Measurements from ENCODE around the gene CD274. TPM values are rescaled to one million over a fixed set of nuclear protein-coding genes. Genes with fewer than 3 reads are reported as not detected.

Gene CD274
- total and polyA plus RNA-seq, 2 experiments from 2014 or later: 0.07 TPM; not detected in 1

DNA sequence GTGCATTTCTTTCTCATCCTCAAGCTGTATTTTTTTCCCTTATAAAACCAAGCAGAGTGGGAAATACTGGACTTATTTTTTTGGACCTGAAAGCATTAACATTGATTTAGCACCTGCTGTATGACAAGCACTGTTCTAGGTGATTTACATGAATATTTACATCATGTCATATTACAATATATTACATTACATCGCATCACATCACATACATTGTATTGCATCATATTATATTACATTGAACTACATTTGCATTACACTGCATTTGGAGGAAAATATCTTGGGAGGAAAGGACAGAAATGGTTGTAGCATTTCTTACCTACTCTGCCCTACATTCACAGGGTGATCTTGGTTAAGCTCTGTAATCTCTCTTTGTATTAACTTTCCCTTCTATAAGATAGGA is 48.8 kb downstream of the CD274 start:
- no peak overlapping the region for H3K27ac ChIP-seq
- no peaks in the 10 kb centered on the region for H3K36me3 ChIP-seq (replicated peaks; ENCODE audit: insufficient read depth, low read depth)
- no peak overlapping the region for H3K4me3 ChIP-seq
- no peaks in the 10 kb centered on the region for H3K9me3 ChIP-seq (ENCODE audit: low read depth)
- WGBS (ENCODE audit: low lambda C conversion rate, missing lambda C conversion rate): 95% methylated on average over 1 of the region's 1 CpG
- H3K9me2 ChIP-seq (replicated peaks; ENCODE audit: insufficient read depth): no peaks in the 10 kb centered on the region
- H3K27me3 ChIP-seq: no peaks in the 10 kb centered on the region
- H3K4me2 ChIP-seq: no peak overlapping the region
- TF ChIP-seq EZH2 (IDR thresholded peaks at IDR 0.05; ENCODE audit: borderline replicate concordance): no peak
- TF ChIP-seq EZH2phosphoT487 (IDR thresholded peaks at IDR 0.05; ENCODE audit: low read depth, severe bottlenecking, unreplicated experiment): no peak
- no peak for TF ChIP-seq CTCF (IDR thresholded peaks at IDR 0.05; ENCODE audit: poor library complexity)
- no peaks in the 10 kb centered on the region for H4K20me1 ChIP-seq (ENCODE audit: insufficient read depth, poor library complexity, severe bottlenecking)
- H2AFZ ChIP-seq: no peak overlapping the region
- DNase-seq (ENCODE audit: low spot score): no peak
- no peaks in the 10 kb centered on the region for H3K79me2 ChIP-seq
- no peaks in the 10 kb centered on the region for H3K4me1 ChIP-seq (ENCODE audit: insufficient read depth)

GRCh38 chr9:5499889-5500398 is 49.6 kb downstream of the CD274 start:
- H2AFZ ChIP-seq: no peak overlapping the region
- peak; percentile 21 for DNase-seq (ENCODE audit: low spot score)

DNA sequence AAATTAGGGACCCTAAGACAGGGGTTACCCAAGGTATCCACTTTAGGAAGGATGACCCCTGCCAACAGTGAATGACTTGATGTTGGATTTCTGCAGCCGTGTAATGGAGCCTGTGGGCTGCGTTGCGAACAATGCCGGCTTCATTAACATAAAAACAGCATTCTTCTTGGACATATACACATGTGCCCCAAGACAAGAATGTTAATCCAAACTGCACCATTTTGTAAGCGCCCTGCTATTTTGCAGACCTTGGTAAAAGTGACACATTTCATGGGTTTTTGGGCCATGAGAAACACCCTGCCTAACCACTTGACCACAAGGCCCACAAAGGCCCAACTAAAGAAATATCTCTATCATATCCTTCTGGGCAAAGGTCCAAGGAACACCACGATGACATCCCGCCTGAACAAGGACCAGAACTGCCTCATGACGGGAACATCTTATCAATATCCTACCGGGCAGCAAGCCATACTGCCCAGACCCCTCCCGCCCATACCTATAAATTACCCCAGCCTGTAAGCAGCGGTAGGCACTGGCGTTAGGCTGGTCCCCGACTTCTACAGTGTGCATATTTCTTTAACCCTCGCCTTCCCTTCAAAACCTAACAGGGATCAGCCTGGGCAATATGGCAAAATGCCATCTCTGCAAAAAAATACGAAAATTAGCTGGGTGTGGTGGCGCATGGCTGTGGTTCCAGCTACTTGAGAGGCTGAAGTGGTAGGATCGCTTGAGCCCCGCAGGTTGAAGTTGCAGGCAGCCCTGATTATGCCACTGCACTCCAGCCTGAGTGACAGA is 50.3 kb downstream of the CD274 start:
- no peak overlapping the region for H3K4me2 ChIP-seq
- H3K79me2 ChIP-seq: no peaks in the 10 kb centered on the region
- no peak overlapping the region for H3K4me3 ChIP-seq
- H3K9me2 ChIP-seq (replicated peaks; ENCODE audit: insufficient read depth): no peaks in the 10 kb centered on the region
- DNase-seq (ENCODE audit: low spot score): no peak
- no peaks in the 10 kb centered on the region for H3K4me1 ChIP-seq (ENCODE audit: insufficient read depth)
- H3K27me3 ChIP-seq: no peaks in the 10 kb centered on the region
- 80% methylated on average over 18 of the region's 18 CpGs for WGBS (ENCODE audit: low lambda C conversion rate, missing lambda C conversion rate)
- H4K20me1 ChIP-seq (ENCODE audit: insufficient read depth, poor library complexity, severe bottlenecking): no peaks in the 10 kb centered on the region
- H3K36me3 ChIP-seq (replicated peaks; ENCODE audit: insufficient read depth, low read depth): no peaks in the 10 kb centered on the region
- no peaks in the 10 kb centered on the region for H3K9me3 ChIP-seq (ENCODE audit: low read depth)
- no peak overlapping the region for H2AFZ ChIP-seq
- no peak overlapping the region for H3K27ac ChIP-seq
- TF ChIP-seq CTCF (IDR thresholded peaks at IDR 0.05; ENCODE audit: poor library complexity) (no peak), EZH2phosphoT487 (IDR thresholded peaks at IDR 0.05; ENCODE audit: low read depth, severe bottlenecking, unreplicated experiment) (no peak), EZH2 (IDR thresholded peaks at IDR 0.05; ENCODE audit: borderline replicate concordance) (no peak)

More at GRCh38 chr9:5499889-5500398, 49.6 kb downstream of the CD274 start:
- Histone ChIP-seq H3K4me2 (no peak overlapping the region), H3K9me2 (replicated peaks; ENCODE audit: insufficient read depth) (no peaks in the 10 kb centered on the region), H3K4me1 (ENCODE audit: insufficient read depth) (no peaks in the 10 kb centered on the region), H3K27ac (no peak overlapping the region), H3K79me2 (no peaks in the 10 kb centered on the region), H3K36me3 (replicated peaks; ENCODE audit: insufficient read depth, low read depth) (no peaks in the 10 kb centered on the region), H3K9me3 (ENCODE audit: low read depth) (no peaks in the 10 kb centered on the region), H3K4me3 (no peak overlapping the region), H3K27me3 (no peaks in the 10 kb centered on the region), H4K20me1 (ENCODE audit: insufficient read depth, poor library complexity, severe bottlenecking) (no peaks in the 10 kb centered on the region)
- TF ChIP-seq CTCF (IDR thresholded peaks at IDR 0.05; ENCODE audit: poor library complexity): no peak
- TF ChIP-seq EZH2phosphoT487 (IDR thresholded peaks at IDR 0.05; ENCODE audit: low read depth, severe bottlenecking, unreplicated experiment): no peak
- TF ChIP-seq EZH2 (IDR thresholded peaks at IDR 0.05; ENCODE audit: borderline replicate concordance): no peak
- WGBS (ENCODE audit: low lambda C conversion rate, missing lambda C conversion rate): 90% methylated on average over 4 of the region's 4 CpGs
